DND-41 (cell line): ENCODE data around the gene RAI1.

ENCODE experiments used
- ATAC-seq: fragments of 200-7000 bp; cut with Tn5 transposase; 3 replicates; pipeline ENCODE4 v1.9.1; 2021; ENCODE audit warnings: low read depth; ENCODE audit not compliant: insufficient read depth
- DNase-seq: peaks from one replicate; pipeline ENCODE4 v3.0.0-alpha.2; 2020
- H2AFZ ChIP-seq: 2 replicates; pipeline ENCODE4 v1.6.0; 2012; ENCODE audit warnings: low read depth, low read length
- H3K27ac ChIP-seq: 2 replicates; pipeline ENCODE4 v1.5.1; 2012; ENCODE audit warnings: low read length, inconsistent platforms
- H3K27me3 ChIP-seq: fragments of 200-600 bp; sonication (generic); 2 replicates; pipeline ENCODE4 v1.6.0; 2012; ENCODE audit warnings: low read length, mild to moderate bottlenecking, inconsistent platforms; ENCODE audit not compliant: insufficient read depth, poor library complexity
- H3K36me3 ChIP-seq: 2 replicates; pipeline ENCODE4 v1.5.1; 2012; ENCODE audit warnings: low read length, inconsistent platforms; ENCODE audit not compliant: insufficient read depth
- H3K4me1 ChIP-seq: 2 replicates; pipeline ENCODE4 v1.5.1; 2012; ENCODE audit warnings: mild to moderate bottlenecking, low read length; ENCODE audit not compliant: insufficient read depth
- H3K4me2 ChIP-seq: 2 replicates; pipeline ENCODE4 v1.6.0; 2012; ENCODE audit warnings: mild to moderate bottlenecking, moderate library complexity, low read length, inconsistent platforms; ENCODE audit not compliant: insufficient read depth
- H3K4me3 ChIP-seq, 2 experiments: fragments of 200-600 bp in 1 of 2; shearing (Covaris generic) in 1 of 2; 2 replicates each; pipeline ENCODE4 v1.5.1; 2012 to 2016; ENCODE audit warnings: inconsistent platforms in 2 of 2, low read length in 2 of 2, mild to moderate bottlenecking in 2 of 2, low read depth in 1 of 2, moderate library complexity in 1 of 2
- H3K79me2 ChIP-seq: 2 replicates; pipeline ENCODE4 v1.6.0; 2012; ENCODE audit warnings: low read length, inconsistent platforms; ENCODE audit not compliant: insufficient read depth
- H3K9ac ChIP-seq: 2 replicates; pipeline ENCODE4 v1.6.0; 2012; ENCODE audit warnings: low read depth, mild to moderate bottlenecking, inconsistent platforms, low read length, moderate library complexity
- H3K9me3 ChIP-seq: 2 replicates; pipeline ENCODE4 v1.5.1; 2012; ENCODE audit warnings: low read length, moderate library complexity, mild to moderate bottlenecking, inconsistent platforms; ENCODE audit not compliant: insufficient read depth, severe bottlenecking
- H4K20me1 ChIP-seq: 2 replicates; pipeline ENCODE4 v1.6.0; 2012; ENCODE audit warnings: low read length; ENCODE audit not compliant: insufficient read depth
- CTCF ChIP-seq: IDR thresholded peaks from 2 replicates; pipeline ENCODE4 v1.5.1; 2012; ENCODE audit warnings: borderline replicate concordance, low read length, moderate library complexity, mild to moderate bottlenecking; ENCODE audit not compliant: poor library complexity, severe bottlenecking; ENCODE audit errors: extremely low read depth
- EZH2 ChIP-seq: IDR thresholded peaks from 3 replicates; pipeline ENCODE4 v1.6.1; 2012; ENCODE audit warnings: borderline replicate concordance, low read depth, mild to moderate bottlenecking, moderate library complexity, low read length, inconsistent platforms; ENCODE audit not compliant: severe bottlenecking

RAI1 gene

GRCh38 chr17:17847118-17847689 is 165.9 kb downstream of the RAI1 start:
- H3K9ac ChIP-seq: no peak overlapping the region
- H3K27me3 ChIP-seq: no peaks in the 10 kb centered on the region
- H3K27ac ChIP-seq: no peak overlapping the region
- H3K36me3 ChIP-seq: no peaks in the 10 kb centered on the region
- H3K9me3 ChIP-seq: no peaks in the 10 kb centered on the region
- DNase-seq (no peak), ATAC-seq (no peak)
- no peak overlapping the region for H2AFZ ChIP-seq
- H3K79me2 ChIP-seq: no peaks in the 10 kb centered on the region
- H3K4me2 ChIP-seq: no peak overlapping the region
- H3K4me3 ChIP-seq: no peak overlapping the region
- peaks cover 29% of the 10 kb centered on the region for H3K4me1 ChIP-seq
- no peak for TF ChIP-seq CTCF
- TF ChIP-seq EZH2: no peak
- no peaks in the 10 kb centered on the region for H4K20me1 ChIP-seq

GRCh38 chr17:17847726-17848125 is 166.5 kb downstream of the RAI1 start:
- ATAC-seq (no peak), DNase-seq (no peak)
- H2AFZ ChIP-seq: no peak overlapping the region
- H3K27ac ChIP-seq: no peak overlapping the region
- H3K9ac ChIP-seq: no peak overlapping the region
- H3K4me1 ChIP-seq: peaks cover 29% of the 10 kb centered on the region
- no peaks in the 10 kb centered on the region for H3K36me3 ChIP-seq
- H3K9me3 ChIP-seq: no peaks in the 10 kb centered on the region
- H3K79me2 ChIP-seq: no peaks in the 10 kb centered on the region
- H4K20me1 ChIP-seq: no peaks in the 10 kb centered on the region
- no peak overlapping the region for H3K4me2 ChIP-seq
- H3K4me3 ChIP-seq: no peak overlapping the region
- H3K27me3 ChIP-seq: no peaks in the 10 kb centered on the region
- TF ChIP-seq EZH2 (no peak), CTCF (no peak)

DNA sequence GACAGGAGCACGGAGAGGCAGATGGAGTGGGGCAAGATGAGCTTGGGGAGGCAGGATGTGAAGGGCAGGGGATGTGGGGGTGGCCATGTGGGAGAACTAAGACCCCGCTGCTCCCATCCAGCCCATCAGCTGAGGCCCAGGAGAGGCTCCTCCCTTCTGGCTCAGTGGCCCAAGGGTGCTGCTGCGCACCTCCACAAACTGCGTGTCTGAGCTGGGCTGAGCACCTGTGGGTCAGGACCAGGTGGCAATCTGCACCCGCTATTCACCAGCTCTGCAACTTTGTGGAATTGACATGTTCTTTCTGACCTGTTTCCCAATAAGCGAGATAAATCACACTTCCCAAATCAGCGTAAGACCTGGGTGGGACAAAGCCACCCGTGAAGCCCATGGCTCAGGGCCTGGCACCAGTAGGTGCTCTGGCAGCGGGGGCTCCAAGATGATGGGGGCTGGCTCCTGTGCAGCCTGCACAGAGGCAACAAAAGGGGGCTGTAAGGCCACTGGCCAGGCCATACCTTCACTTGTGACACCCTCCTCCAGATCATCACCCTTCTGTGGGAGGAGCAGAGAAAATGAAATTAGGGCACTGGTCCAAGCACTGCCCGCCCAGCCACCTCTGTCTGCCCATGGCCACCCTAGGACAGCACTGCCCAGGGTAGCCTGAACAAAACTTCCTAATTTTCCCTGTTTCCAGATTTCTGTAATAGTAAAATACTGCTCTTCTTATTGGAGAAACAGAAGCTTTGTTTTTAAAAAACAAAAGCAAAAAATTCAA is 167.2 kb downstream of the RAI1 start:
- ATAC-seq (no peak), DNase-seq (no peak)
- Histone ChIP-seq H3K4me1 (peaks cover 29% of the 10 kb centered on the region), H3K36me3 (no peaks in the 10 kb centered on the region), H3K79me2 (no peaks in the 10 kb centered on the region), H4K20me1 (no peaks in the 10 kb centered on the region), H3K9me3 (no peaks in the 10 kb centered on the region), H2AFZ (no peak overlapping the region), H3K4me2 (no peak overlapping the region), H3K9ac (peak overlapping the region; percentile 6; the same call in 1 of the 2 replicates), H3K4me3 (no peak overlapping the region), H3K27ac (peak overlapping the region; percentile 24), H3K27me3 (no peaks in the 10 kb centered on the region)
- TF ChIP-seq EZH2: no peak
- no peak for TF ChIP-seq CTCF
